SU-DHL-6 (cell line): ENCODE data around the gene STX7.

Source experiments
- EZH2phosphoT487 ChIP-seq: fragments of 200-600 bp; sonication (generic), shearing (Covaris generic); conservative IDR thresholded peaks from 2 replicates; pipeline ENCODE4 v1.6.1; 2018; ENCODE audit warnings: mild to moderate bottlenecking, antibody characterized with exemption, low read length, moderate library complexity, mixed read lengths
- TF ChIP-seq, protein P1 (sequence below): fragments of 200-600 bp; sonication (generic); IDR thresholded peaks from one replicate; pipeline ENCODE4 v1.5.1; 2017; ENCODE audit warnings: antibody characterized with exemption, mild to moderate bottlenecking, low read length, moderate library complexity; ENCODE audit not compliant: insufficient read depth, poor library complexity, severe bottlenecking

DNA sequence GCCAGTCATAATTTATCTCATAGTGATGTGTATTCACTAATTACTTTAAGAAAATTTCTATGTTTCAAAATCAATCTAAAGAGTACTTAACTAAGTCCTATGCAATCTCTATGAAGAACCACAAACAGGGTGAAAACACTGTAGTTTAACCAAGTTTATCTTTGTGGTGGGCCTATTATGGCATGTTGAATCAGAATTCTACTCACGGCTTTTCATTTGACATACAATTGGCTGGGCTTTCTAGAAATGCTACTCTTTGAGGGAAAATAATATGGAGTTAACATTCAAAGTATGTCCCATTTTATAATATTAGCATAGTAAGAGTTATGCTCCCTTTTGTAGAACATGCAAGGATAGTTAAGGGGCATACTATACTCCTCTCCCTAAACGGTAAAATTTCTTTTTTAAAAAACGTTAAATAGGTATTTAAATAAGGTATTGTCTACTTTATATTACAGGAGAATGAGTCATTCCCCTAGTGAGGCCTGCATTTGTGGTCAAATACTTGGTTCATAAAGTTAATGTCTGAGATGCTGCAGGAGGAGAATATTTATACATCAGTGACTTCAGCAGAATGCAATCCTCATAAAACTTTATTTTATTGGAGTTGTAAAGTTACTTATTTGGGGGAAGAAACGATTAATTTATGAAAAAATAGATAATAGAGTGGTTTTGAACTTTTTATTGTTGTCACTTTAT, 113.4 kb downstream of the STX7 start:
- TF ChIP-seq, protein P1, sequence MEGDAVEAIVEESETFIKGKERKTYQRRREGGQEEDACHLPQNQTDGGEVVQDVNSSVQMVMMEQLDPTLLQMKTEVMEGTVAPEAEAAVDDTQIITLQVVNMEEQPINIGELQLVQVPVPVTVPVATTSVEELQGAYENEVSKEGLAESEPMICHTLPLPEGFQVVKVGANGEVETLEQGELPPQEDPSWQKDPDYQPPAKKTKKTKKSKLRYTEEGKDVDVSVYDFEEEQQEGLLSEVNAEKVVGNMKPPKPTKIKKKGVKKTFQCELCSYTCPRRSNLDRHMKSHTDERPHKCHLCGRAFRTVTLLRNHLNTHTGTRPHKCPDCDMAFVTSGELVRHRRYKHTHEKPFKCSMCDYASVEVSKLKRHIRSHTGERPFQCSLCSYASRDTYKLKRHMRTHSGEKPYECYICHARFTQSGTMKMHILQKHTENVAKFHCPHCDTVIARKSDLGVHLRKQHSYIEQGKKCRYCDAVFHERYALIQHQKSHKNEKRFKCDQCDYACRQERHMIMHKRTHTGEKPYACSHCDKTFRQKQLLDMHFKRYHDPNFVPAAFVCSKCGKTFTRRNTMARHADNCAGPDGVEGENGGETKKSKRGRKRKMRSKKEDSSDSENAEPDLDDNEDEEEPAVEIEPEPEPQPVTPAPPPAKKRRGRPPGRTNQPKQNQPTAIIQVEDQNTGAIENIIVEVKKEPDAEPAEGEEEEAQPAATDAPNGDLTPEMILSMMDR = no peak
- TF ChIP-seq EZH2phosphoT487 = no peak
